Activated CD4-positive, CD25-positive, alpha-beta regulatory T cell treated with anti-CD3 and anti-CD28 coated beads, Interleukin-2, amount 50 U/mL, for 16 hours (primary cell): ENCODE results near the gene YY1.
"Not testable (repeated sequence)": the region's sequence is repeated elsewhere in the genome, so short reads cannot be mapped to it uniquely, and the experiment has no call there.

Experiments used
- DNase-seq: peaks from one replicate; pipeline ENCODE4 v3.0.0-alpha.2; 2020; ENCODE audit warnings: low read depth, low spot score

The YY1 gene

DNA sequence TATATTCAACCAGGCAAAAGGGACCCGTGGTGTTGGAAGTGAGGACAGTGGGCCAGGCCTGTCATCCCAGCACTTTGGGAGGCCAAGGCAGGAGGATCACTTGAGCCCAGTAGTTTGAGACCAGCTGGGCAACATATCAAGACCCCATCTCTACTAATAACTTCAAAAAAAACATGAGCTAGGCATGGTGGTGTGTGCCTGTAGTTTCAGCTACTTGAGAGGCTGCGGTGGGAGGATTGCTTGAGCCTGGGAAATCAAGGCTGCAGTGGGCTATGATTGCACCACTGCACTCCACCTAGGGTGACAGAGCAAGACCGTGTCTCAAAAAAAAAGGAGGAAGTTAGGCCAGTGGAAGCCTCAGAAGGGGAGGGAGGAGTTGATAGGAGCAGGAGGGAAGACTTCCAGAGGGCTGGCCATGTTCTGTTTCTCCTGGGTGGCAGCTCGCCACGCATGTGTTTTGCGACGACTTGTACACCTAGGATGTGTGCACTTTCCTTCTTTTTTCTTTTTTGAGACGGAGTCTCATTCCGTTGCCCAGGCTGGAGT is 57.2 kb downstream of the YY1 start:
- DNase-seq = no peak

GRCh38 chr14:100296729-100297128 is 57.8 kb downstream of the YY1 start:
- not testable (repeated sequence) for DNase-seq

DNA sequence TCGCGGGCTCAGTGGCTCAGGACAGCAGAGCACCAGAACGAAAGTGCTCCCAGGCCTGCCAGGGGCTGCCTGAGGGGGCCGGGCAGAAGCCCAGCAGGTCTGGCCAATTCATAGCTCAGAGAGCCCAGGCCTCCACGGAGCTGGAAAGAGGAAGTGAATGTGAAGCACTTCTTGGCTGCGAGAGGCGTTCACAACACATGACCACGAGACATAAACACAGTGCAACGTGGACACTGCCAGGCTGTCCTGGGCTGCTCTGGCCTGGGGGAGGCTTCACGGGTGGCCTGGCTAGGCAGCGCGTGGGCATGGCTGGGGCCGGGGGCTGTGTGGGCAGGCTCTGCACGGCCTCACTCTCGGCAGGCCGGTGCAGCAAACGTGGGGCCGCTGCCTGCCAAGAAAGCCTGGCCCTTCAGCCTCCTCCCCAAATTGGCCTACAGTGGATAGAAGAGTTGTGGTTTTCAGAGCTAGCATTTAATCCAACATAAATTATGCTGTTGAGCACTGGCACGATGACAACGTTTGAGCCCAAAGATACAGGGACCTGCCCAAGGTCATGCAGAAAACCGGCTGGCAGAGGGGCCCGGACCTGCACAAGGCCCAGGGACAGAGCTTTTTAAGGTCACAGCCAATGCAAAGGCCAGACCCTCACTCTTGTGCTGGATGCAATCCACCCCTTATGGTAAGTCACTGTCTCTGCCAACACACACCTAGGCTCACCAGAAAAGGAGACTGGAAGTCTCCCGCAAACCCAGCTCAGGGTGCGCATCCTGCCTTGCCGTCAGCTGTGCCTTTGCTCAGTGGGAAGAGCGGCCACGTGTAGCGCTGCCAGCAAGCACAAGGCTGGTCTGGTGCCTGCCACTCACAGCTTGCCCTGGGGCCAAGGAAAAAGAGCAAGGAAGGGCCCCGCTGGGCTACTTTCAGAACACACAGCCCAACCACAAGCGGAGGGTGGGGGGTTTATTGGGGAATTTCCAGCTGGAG is 58.7 kb downstream of the YY1 start:
- DNase-seq = no peak

DNA sequence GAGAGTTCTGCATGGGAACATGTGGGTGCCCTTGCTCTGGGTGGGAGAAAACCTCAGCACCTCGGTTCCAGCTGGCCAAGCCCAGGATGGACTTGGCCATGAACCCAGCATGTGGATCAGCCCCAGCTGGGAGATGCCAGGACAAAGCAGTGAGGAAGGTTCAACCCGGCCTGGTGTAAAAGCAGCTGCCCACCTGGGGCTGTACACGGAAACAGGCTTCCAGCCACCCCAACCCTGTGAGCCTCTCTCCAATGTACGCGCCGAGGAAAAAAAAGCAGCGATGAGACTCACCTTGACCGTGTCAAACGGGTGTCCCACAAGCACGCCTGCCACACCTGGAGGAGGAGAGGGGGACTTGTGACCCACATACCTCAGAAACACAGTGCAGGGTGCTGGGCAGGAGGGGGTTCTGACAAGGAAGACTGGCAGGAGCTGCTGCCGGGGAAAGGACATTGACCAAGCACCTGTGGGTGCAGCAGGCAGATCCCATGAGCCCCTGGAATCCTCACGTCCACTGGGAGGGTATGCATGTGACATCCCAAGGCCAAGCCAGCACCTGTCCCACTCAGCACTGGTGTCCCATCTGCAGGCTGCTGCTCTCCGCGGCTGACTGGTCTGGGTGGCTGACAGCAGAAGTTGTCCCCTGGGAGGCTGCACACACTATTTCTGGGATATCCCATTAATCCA is 59.8 kb downstream of the YY1 start:
- no peak for DNase-seq

DNA sequence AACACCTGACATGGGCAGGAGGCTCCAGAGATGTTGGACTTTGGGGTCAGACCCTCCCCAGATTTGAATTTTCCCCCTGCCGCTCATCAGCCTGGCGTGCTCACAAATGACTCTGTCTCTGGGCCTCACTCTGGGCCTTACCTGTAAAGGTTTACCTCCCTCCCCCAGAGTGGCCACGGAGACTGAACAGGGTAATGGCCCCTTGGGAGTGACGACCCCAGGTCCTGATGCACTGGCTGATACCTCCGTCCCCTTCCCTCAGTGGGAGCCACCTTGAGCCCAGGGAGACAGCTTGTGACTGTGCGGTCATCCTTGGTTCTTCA is 60.3 kb downstream of the YY1 start:
- no peak for DNase-seq

DNA sequence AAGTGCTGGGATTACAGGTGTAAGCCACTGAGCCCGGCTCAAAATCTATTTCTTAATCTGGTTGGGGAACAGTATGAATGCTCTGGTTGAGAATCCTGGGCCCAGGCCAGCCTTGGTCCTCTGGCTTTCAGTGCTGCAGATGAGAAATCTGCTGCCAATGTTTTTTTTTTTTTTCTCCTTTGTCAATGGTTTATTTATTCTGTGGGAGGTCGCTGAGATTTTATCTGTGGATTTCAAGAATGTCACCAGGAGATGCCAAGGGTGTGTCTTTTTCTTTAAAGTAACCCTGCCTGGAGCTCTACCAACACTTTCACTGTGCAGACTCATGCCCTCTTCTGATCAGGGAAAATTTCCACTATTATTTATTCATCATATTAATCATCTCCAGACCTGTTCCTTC is 63.7 kb downstream of the YY1 start:
- DNase-seq = no peak

DNA sequence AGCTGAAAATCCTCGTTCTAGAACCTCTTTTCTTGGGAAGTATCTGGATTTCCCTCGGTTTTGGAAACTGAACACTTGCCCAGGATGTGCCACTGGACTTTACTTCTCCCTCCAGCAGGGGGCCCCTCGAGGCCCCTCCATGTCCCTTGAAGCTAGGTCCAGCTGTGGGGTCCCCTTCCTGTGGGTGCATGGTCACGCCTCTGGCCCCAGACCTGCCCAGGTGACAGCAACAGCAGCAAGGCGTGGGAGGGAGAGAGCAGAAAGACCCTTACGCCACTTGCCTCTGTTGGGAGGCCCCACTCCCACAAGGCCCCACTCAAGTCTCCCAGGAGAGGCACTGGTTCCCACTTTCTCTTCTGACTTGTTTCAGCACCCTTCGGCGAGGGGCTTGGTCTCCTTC is 64.2 kb downstream of the YY1 start:
- no peak for DNase-seq

DNA sequence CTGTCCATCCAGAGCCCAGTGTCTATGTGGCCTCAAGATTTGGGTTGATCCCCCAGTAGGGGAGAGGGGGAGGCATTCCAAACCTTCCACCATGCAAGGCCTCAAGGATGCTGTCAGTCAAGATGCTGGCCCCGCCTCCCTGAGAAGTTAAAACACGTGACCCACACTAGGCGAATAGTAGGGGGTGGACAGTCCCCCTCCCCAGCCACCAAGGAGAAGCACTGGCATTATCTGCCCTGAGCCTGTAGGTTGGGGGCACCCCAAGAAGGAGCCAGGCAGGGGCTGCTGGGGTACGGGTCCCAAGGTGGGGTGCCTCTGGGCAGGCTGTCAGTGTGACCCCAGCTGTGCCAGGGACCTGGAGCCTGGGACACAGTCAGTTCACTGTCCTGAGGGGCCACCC is 65.0 kb downstream of the YY1 start:
- DNase-seq = no peak

- no peak for DNase-seq
Measured at GRCh38 chr14:100304825-100305323, 65.9 kb downstream of the YY1 start.

DNA sequence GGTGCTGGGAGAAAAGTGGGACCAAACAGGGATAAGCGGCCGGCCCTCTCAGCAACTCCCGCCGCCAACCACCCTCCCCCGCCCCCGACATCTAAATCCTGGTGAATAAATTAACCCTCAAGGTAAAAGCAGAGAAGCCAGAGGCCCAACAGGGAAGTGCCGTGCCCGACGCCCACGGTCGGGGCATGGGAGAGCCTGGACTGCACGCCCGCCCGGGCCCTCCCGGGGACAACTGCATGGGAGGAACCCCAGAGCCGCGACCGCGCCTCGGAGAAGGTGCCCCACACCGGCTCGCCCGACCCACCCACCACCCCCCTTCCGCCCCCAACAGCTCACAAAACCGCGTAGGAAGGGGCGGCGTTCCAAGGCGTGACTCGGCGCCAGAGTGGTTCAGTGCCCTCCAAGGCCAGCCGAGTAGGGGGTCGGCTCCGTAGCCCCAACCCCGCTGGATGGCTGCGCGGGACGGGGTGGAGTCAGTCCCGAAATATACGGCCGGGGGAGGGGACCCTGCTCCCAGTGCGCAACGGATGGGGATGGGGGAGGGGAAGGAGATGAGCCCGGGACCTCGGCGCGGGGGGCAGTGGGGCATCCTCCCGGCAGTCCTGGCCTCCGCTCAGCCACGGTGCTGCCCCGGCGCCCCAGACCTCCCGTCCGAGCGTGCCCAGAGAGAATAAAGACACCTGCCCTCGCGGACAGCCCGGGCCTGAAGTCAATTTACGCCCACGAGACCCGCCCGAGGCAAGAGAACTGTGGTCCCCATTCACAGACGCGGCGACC is 66.6 kb downstream of the YY1 start:
- peak; percentile 12 for DNase-seq

DNA sequence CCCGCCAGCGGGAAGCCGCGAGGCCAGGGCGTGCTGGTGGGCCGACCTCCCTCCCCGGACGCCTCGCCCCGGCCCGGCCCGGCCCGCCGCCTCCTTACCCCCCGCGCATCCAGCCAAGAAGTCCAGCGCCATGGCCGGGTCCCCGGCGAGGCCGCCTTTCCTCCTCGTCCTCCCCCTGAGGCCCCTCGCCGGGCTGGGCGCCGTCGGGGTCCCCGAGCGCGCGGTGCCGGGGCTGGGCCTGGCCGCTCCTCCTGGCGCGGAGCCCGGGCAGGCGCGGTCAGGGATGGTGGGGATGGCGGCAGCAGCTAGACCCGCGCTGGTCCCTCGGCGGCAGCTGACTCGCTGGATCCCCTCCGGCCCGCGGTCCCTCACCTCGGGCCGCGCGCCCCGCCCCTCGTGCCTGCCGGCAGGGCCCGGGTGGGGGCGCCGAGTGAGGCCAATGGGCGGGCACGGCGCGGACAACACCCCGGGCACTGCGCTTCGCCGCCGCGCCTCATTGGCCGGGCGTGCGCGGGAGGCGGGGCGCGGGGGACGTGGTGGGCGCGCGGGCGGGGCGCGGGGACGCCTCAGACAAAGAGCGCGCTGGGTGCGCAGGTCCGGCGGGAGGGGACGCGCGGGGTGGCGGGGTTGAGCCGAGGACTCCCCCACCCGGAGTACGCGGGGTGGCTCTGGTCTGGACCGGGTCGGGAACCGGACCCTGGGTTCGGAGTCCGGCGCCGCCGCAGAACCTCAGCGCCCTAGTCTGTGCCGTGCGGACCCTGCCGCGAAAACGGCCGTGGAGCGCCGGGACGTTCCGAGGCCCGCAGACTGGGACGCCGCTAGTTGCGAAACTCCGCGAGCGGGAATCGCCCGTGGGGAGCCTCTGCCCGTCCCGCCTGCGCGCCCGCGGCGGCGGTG is 67.4 kb downstream of the YY1 start, which contains the start of gene SLC25A29:
TSS of gene SLC25A29 (minus strand) at position 344 of the 897 bp plus-strand sequence. CDS start at position 132, 212 bp downstream.
- DNase-seq = peak; percentile 28

DNA sequence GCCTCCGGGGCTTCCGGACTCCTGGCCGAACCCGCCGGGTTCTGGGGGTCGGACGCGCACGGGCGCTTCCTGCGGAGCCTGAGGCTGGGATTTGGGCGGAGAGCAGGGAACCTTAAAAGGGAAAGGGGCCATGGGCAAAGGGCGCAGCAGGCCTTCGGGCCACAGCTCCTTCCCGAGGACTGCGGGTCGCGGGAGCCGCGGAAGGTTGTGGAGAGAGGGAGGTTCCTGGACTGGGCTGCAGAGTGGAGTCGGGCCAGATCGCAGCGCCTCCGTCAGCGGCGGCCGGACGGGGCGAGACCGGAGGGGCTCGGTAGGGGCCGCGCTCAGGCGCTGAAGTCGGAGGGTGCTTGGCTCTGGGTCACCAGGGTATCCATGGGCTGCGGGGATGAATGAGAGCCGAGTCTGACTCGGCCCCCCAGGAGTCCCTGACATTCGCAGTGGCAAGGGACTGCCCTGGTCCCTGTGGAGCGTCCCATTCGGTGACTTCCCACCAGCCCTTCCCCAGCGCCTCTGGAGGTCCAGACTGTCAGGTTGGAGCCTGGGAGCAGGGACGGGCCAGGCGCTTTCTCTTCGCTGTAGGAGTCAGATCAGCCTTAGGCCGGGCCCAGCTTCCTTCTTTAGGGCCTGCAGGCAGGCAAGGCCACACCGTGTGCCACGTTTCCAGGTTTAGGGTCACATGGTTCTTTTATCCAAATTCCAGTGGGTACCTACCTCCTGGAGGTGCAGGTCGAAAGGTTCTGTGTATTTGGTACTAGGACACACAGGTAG is 68.2 kb downstream of the YY1 start:
- no peak for DNase-seq

GRCh38 chr14:100307766-100308426 is 69.0 kb downstream of the YY1 start:
- DNase-seq = no peak

- not testable (repeated sequence) for DNase-seq
Measured at GRCh38 chr14:100308427-100308792, 69.5 kb downstream of the YY1 start.

- DNase-seq = no peak
Measured at GRCh38 chr14:100309028-100309737, 70.2 kb downstream of the YY1 start.

DNA sequence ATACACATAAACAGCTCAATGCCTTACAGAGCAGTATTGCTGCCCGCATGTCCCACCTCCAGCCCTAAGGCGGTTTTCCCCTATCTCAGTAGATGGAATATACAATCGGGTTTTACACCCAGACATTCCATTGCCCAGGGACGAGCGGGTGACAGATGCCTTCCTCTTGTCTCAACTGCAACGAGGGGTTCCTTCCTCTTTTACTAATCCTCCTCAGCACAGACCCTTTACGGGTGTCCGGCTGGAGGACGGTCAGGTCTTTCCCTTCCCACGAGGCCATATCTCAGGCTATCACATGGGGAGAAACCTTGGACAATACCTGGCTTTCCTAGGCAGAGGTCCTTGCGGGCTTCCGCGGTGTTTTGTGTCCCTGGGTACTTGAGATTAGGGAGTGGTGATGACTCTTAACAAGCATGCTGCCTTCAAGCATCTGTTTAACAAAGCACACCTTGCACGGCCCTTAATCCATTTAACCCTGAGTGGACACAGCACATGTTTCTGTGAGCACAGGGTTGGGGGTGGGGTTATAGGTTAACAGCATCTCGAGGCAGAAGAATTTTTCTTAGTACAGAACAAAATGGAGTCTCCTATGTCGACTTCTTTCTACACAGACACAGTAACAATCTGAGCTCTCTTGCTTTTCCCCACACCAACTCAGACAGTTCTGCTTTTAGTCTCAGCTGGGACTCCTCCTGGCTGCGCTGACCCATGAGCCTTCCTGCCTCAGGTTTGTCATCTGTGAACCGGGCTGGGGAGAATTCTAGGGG is 73.3 kb downstream of the YY1 start:
- not testable (repeated sequence) for DNase-seq

- no peak for DNase-seq
Measured at GRCh38 chr14:100312877-100313400, 74.0 kb downstream of the YY1 start.
